ENCODE results near the gene NGF. TPM values are rescaled to one million over a fixed set of nuclear protein-coding genes. Genes with fewer than 3 reads are reported as not detected.
"Not testable (repeated sequence)": the region's sequence is repeated elsewhere in the genome, so short reads cannot be mapped to it uniquely, and the experiment has no call there.

The NGF gene
- total RNA-seq, 4 donors from 2014 or later = 2.9 to 7.5 (median 3.8) TPM

DNA sequence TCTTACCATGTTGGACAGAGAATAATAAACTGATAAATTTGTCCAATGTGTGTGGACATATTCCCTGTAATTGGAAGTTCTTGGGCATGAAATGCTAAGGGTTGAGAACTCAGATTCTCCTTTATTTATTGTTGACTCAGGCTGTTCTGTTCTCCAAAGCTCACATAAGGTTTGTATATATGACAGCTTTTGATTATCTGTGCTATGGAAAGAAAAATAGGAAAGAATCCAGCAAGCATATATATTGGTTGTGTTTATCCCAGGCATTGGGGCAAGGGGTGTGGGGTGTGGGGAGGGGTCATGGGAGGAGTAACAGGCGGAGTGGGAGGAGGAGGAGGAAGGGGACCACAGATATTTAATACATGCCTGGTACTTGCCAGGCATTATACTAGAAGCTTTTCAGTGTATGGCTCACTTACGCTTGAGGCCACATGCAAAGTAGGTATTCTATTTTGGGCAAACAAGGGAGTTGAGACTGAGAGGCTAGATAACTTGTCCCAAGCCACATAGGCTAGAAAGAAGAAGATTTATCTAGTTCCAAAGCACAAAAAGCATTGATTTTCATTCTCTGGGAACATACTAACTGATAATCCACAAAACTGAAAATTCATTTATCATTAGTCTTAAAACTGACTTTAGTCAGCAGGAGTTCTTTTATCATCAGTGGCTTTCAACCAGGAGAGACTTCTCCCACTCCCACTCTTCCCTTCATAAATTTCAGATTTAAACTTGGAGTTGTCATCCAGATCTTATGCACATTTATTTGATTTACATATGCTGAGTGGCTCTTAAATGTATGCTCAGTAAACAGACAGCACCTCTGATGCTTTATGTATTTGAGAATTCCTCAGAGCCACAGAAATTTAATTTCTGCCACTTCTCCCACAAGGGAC, 27.2 kb downstream of the NGF start:
- H3K27ac ChIP-seq (replicated peaks in 1 of 4) = no peak overlapping the region
- DNase-seq (ENCODE audit: extremely low spot score) = no peak
- no peaks in the 10 kb centered on the region for H3K27me3 ChIP-seq
- H3K4me3 ChIP-seq = no peak overlapping the region
- H3K36me3 ChIP-seq = no peaks in the 10 kb centered on the region
- intact Hi-C loops (cut with DNase I) = no loop called here
- TF ChIP-seq, protein P1, sequence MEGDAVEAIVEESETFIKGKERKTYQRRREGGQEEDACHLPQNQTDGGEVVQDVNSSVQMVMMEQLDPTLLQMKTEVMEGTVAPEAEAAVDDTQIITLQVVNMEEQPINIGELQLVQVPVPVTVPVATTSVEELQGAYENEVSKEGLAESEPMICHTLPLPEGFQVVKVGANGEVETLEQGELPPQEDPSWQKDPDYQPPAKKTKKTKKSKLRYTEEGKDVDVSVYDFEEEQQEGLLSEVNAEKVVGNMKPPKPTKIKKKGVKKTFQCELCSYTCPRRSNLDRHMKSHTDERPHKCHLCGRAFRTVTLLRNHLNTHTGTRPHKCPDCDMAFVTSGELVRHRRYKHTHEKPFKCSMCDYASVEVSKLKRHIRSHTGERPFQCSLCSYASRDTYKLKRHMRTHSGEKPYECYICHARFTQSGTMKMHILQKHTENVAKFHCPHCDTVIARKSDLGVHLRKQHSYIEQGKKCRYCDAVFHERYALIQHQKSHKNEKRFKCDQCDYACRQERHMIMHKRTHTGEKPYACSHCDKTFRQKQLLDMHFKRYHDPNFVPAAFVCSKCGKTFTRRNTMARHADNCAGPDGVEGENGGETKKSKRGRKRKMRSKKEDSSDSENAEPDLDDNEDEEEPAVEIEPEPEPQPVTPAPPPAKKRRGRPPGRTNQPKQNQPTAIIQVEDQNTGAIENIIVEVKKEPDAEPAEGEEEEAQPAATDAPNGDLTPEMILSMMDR (IDR thresholded peaks at IDR 0.05) = no peak
- TF ChIP-seq EP300 (IDR thresholded peaks at IDR 0.05) (no peak), POLR2A (IDR thresholded peaks at IDR 0.05; ENCODE audit: low read depth) (no peak), POLR2AphosphoS5 (IDR thresholded peaks at IDR 0.05) (no peak)
- peaks cover 0 to 17% (median 9%) of the 10 kb centered on the region in 4 donors for H3K4me1 ChIP-seq
- no peaks in the 10 kb centered on the region for H3K9me3 ChIP-seq
- WGBS = 87% methylated on average over 2 of the region's 2 CpGs

DNA sequence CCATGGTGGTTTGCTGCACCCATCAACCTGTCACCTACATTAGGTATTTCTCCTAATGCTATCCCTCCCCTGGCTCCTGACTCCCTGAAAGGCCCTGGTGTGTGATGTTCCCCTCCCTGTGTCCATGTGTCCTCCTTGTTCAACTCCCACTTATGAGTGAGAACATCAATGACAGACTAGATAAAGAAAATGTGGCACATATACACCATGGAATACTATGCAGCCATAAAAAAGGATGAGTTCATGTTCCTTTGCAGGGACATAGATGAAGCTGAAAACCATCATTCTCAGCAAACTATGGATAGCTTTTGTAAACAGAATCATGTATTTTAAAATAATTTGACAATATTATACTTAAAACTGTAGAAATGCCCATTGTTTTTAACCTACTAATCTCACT, 28.5 kb downstream of the NGF start:
- H3K9me3 ChIP-seq; H3K27ac ChIP-seq (replicated peaks in 1 of 4); DNase-seq (ENCODE audit: extremely low spot score); H3K4me1 ChIP-seq; H3K4me3 ChIP-seq; H3K27me3 ChIP-seq; H3K36me3 ChIP-seq; intact Hi-C loops (cut with DNase I): not testable (repeated sequence)

DNA sequence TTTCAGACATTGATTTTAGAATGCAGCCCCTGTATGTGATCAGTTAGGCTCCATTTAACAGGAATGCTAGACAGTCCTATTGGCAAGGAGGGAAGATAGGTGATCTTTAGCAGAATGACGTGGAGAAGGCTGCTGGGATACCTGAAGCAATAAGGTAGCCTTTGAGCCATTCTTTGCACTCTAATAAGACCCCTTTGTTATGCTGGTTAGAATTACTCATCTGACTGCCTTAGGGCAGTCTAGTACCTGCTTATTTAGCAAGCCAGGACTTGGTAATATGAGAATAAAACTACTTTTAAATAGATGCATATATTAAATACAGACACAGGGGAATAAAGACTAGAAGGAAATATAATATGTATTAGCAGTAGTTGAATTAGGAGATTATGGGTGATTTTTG, 29.1 kb downstream of the NGF start:
- Histone ChIP-seq H3K4me1 (peaks cover 1 to 4% (median 2%) of the 10 kb centered on the region in 4 donors), H3K27me3 (no peaks in the 10 kb centered on the region), H3K9me3 (no peaks in the 10 kb centered on the region), H3K36me3 (no peaks in the 10 kb centered on the region), H3K4me3 (no peak overlapping the region), H3K27ac (replicated peaks in 1 of 4) (no peak overlapping the region)
- intact Hi-C loops (cut with DNase I) = no loop called here
- no peak for DNase-seq (ENCODE audit: extremely low spot score)
- TF ChIP-seq POLR2AphosphoS5 (IDR thresholded peaks at IDR 0.05) (no peak), POLR2A (IDR thresholded peaks at IDR 0.05; ENCODE audit: low read depth) (no peak), EP300 (IDR thresholded peaks at IDR 0.05) (no peak)
- TF ChIP-seq, protein P1 (IDR thresholded peaks at IDR 0.05) = no peak
- WGBS = 96% methylated on average over 1 of the region's 1 CpG

DNA sequence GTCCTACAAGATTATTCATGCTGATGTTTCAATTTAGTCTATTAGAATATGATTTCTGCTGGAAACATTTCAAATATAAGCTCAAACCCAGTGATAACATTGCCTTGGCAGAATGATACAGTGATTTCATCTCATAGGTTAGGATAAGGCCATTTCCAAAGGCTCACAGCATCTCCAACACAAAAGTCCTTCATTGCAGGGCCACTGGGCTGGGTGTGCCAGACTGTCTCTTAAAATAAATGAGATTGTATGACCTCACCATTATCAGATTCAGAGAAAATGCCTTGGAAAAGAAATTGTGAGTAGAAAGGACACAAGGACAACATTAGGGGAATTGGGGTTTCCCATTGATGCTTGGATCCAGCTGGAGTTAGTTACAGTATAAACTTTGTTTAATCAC, 30.4 kb downstream of the NGF start:
- Histone ChIP-seq H3K27ac (replicated peaks in 1 of 4) (peak overlapping the region in 1 of 4 donors; percentile 8), H3K4me3 (no peak overlapping the region), H3K4me1 (peaks cover 0 to 3% (median 0%) of the 10 kb centered on the region in 4 donors), H3K27me3 (no peaks in the 10 kb centered on the region), H3K9me3 (no peaks in the 10 kb centered on the region), H3K36me3 (no peaks in the 10 kb centered on the region)
- no peak for DNase-seq (ENCODE audit: extremely low spot score)
- TF ChIP-seq, protein P1 (IDR thresholded peaks at IDR 0.05) = no peak
- TF ChIP-seq EP300 (IDR thresholded peaks at IDR 0.05) (no peak), POLR2A (IDR thresholded peaks at IDR 0.05; ENCODE audit: low read depth) (no peak), POLR2AphosphoS5 (IDR thresholded peaks at IDR 0.05) (no peak)
- intact Hi-C loops (cut with DNase I) = no loop called here

DNA sequence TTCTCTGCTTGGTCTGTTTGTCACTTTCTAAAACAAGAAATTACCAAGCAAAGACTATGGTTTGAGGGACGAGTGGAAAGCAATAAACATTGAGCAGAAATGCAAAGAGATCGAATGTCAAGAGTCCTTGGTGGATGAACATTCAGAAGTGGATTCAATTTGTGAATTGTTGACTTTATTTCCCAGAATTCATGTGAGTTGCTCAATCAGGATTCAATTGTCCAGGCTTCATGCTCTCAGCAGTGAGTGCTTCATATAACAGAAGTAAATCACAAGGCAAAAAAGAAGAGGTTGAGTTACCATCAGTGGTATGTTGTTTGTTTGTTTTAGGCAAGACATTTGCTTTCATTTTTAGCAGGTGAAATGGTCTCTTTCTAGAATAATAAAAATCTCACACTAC, 31.9 kb downstream of the NGF start:
- no peak overlapping the region for H3K4me3 ChIP-seq
- H3K27ac ChIP-seq (replicated peaks in 1 of 4) = no peak overlapping the region
- H3K36me3 ChIP-seq = no peaks in the 10 kb centered on the region
- H3K27me3 ChIP-seq = no peaks in the 10 kb centered on the region
- DNase-seq (ENCODE audit: extremely low spot score) = no peak
- H3K4me1 ChIP-seq = peaks cover 0 to 10% (median 3%) of the 10 kb centered on the region in 4 donors
- WGBS = 84% methylated on average over 2 of the region's 2 CpGs
- intact Hi-C loops (cut with DNase I) = no loop called here
- H3K9me3 ChIP-seq = no peaks in the 10 kb centered on the region
- TF ChIP-seq POLR2AphosphoS5 (IDR thresholded peaks at IDR 0.05) (no peak), POLR2A (IDR thresholded peaks at IDR 0.05; ENCODE audit: low read depth) (no peak), EP300 (IDR thresholded peaks at IDR 0.05) (no peak)
